Glutamatergic neuron (in vitro differentiated cells): ENCODE results near the gene TCERG1L. TPM values are rescaled to one million over a fixed set of nuclear protein-coding genes. Genes with fewer than 3 reads are reported as not detected.
"Not testable (repeated sequence)": the region's sequence is repeated elsewhere in the genome, so short reads cannot be mapped to it uniquely, and the experiment has no call there.

Source experiments
- DNase-seq: peaks from one replicate; pipeline ENCODE4 v3.0.0; 2022
- H3K27ac Mint-ChIP-seq: one replicate; pipeline ENCODE4 v1.8.0; 2020; ENCODE audit warnings: mild to moderate bottlenecking, mixed read lengths, inconsistent platforms; ENCODE audit not compliant: unreplicated experiment
- H3K27me3 Mint-ChIP-seq: one replicate; pipeline ENCODE4 v1.8.0; 2020; ENCODE audit warnings: mild to moderate bottlenecking, moderate library complexity, mixed read lengths, inconsistent platforms; ENCODE audit not compliant: unreplicated experiment
- H3K36me3 Mint-ChIP-seq: one replicate; pipeline ENCODE4 v1.8.0; 2020; ENCODE audit warnings: mild to moderate bottlenecking, mixed read lengths, inconsistent platforms; ENCODE audit not compliant: unreplicated experiment
- H3K4me1 Mint-ChIP-seq: one replicate; pipeline ENCODE4 v1.8.0; 2020; ENCODE audit warnings: mild to moderate bottlenecking, low read depth, mixed read lengths, inconsistent platforms; ENCODE audit not compliant: unreplicated experiment
- H3K4me3 Mint-ChIP-seq: one replicate; pipeline ENCODE4 v1.8.0; 2020; ENCODE audit warnings: mild to moderate bottlenecking, mixed read lengths, inconsistent platforms; ENCODE audit not compliant: unreplicated experiment
- H3K9me3 Mint-ChIP-seq: one replicate; pipeline ENCODE4 v1.8.0; 2020; ENCODE audit warnings: mild to moderate bottlenecking, moderate library complexity, mixed read lengths, inconsistent platforms; ENCODE audit not compliant: unreplicated experiment
- total RNA-seq: library from RNA; stranded (reverse); fragmentation: NEBNext Ultra II Directional; extraction: Animal tissue kit (Norgen Biotek cat#: 25700); gene quantifications from one replicate; pipeline ENCODE4 v1.2.1, GENCODE V29; 2021; ENCODE audit not compliant: unreplicated experiment
- TF ChIP-seq, protein P1 (sequence below): fragments of 200-600 bp; sonication (generic); IDR thresholded peaks from one replicate; pipeline ENCODE4 v1.5.0; 2021; ENCODE audit not compliant: partially characterized antibody, unreplicated experiment

The TCERG1L gene
- total RNA-seq, 1 donor from 2014 or later: 2.2 TPM

DNA sequence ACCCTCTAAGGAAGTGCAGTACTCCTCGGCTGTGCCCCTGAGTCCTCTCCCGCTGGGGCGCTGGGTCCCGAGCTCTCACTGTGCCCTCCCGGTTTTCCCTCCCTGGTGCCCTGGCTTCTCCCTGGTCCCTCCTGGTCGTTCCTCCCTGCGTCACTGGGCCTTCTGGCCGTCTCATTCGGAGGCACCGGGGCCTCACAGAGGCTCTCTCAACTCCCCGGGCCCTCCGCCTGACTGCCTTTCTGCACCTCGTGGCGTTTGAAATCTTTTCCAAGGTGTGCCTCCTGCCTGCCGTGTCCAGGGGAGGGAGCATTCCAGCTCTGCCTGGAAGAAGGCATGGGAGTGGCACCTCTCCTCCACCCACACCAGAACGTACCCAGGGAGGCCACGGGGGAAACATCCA, 174.3 kb downstream of the TCERG1L start:
- peak; percentile 2 for DNase-seq
- no peak overlapping the region for H3K4me3 Mint-ChIP-seq
- H3K27ac Mint-ChIP-seq: no peak overlapping the region
- H3K36me3 Mint-ChIP-seq: no peaks in the 10 kb centered on the region
- H3K4me1 Mint-ChIP-seq: peaks cover 2% of the 10 kb centered on the region
- H3K27me3 Mint-ChIP-seq: peaks cover 2% of the 10 kb centered on the region
- H3K9me3 Mint-ChIP-seq: peaks cover 2% of the 10 kb centered on the region
- TF ChIP-seq, protein P1, sequence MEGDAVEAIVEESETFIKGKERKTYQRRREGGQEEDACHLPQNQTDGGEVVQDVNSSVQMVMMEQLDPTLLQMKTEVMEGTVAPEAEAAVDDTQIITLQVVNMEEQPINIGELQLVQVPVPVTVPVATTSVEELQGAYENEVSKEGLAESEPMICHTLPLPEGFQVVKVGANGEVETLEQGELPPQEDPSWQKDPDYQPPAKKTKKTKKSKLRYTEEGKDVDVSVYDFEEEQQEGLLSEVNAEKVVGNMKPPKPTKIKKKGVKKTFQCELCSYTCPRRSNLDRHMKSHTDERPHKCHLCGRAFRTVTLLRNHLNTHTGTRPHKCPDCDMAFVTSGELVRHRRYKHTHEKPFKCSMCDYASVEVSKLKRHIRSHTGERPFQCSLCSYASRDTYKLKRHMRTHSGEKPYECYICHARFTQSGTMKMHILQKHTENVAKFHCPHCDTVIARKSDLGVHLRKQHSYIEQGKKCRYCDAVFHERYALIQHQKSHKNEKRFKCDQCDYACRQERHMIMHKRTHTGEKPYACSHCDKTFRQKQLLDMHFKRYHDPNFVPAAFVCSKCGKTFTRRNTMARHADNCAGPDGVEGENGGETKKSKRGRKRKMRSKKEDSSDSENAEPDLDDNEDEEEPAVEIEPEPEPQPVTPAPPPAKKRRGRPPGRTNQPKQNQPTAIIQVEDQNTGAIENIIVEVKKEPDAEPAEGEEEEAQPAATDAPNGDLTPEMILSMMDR: no peak

DNA sequence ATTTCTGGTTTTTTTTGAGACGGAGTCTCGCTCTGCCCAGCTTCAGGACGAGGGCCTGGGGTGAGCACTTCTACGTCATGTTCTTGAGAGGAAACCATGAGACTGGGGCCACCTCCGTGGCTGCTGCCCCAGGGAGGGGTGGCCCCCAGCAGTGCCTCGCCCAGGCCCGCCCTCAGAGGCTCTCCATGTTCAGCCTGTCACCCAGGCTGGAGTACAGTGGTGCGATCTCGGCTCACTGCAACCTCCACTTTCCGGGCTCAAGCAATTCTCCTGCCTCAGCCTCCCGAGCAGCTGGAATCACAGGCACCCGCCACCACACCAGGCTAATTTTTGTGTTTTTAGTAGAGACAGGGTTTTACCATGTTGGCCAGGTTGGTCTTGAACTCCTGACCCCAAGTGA, 175.2 kb downstream of the TCERG1L start:
- H3K36me3 Mint-ChIP-seq, DNase-seq, H3K4me3 Mint-ChIP-seq, H3K27me3 Mint-ChIP-seq, H3K9me3 Mint-ChIP-seq, H3K27ac Mint-ChIP-seq, H3K4me1 Mint-ChIP-seq: not testable (repeated sequence)

DNA sequence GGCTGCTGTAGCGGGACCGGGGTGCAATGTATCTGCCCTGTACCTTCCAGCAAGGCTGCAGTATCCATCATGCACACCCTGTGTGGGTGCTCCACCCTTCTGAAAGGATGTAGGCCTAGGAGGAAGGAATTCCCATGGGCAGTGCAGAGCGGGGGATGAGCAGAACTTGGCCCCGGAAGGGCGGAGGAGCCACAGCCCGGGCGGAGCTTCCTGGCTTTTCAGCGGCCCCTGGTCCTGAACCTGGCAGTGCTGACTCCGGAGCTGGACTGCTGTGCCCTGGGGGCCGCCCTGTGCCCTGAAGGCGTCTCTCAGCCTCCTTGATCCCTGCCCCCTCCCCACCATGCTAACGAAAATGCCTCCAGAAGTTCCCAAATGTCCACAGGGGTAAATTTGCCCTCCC, 175.8 kb downstream of the TCERG1L start:
- TF ChIP-seq, protein P1: no peak
- Mint-ChIP-seq H3K27ac (no peak overlapping the region), H3K36me3 (no peaks in the 10 kb centered on the region), H3K4me3 (no peak overlapping the region), H3K9me3 (peaks cover 2% of the 10 kb centered on the region), H3K27me3 (peaks cover 2% of the 10 kb centered on the region), H3K4me1 (peaks cover 5% of the 10 kb centered on the region)
- no peak for DNase-seq

DNA sequence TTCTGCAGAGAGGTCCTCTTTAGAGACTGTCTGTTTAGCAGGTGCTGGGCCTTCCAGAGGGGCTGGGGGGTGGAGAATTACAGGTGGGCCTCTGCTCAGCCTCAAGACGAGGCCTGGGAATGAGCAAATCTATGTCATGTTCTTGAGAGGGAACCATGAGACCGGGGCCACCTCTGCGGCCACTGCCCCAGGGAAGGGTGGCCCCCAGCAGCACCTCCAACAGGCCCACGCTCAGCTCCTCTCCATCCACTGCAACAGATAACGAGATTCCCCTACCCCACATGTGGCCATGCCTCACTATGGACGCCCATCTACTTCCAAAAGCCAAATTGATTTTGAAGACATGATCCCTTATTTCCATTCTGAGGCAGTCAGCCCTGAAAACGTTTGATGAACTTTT, 176.9 kb downstream of the TCERG1L start:
- Mint-ChIP-seq H3K4me3 (no peak overlapping the region), H3K27me3 (peaks cover 2% of the 10 kb centered on the region), H3K9me3 (peaks cover 2% of the 10 kb centered on the region), H3K27ac (no peak overlapping the region), H3K4me1 (peaks cover 5% of the 10 kb centered on the region), H3K36me3 (no peaks in the 10 kb centered on the region)
- TF ChIP-seq, protein P1: no peak
- DNase-seq: no peak

DNA sequence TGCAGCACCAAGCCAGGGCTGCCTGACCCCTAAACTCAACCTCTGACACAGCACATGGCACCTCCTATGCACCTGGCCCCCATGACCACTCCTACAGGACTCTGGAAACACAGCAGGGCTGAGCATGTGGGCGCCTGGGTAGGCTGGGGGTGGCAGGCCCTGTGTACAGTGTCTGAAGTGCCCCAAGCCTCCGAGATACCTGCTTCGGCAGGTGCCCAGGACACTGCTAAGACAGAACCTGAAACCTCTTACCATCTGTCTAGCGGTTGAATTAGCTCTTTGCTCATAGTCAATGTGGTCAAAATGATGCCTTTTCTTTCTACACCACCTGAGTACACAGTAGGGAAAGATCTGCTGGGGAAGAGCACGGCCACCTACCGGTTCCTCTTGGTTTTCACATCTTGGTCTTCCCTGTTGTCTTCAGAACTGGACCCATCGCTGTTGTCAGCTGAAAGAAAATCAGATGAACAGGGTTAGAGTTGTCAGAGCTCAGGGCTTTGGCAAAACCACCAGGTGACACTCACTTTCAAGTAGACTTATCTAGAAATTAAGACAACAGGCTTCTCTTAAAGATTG, 177.4 kb downstream of the TCERG1L start:
- Mint-ChIP-seq H3K36me3 (no peaks in the 10 kb centered on the region), H3K9me3 (peaks cover 2% of the 10 kb centered on the region), H3K27ac (no peak overlapping the region), H3K4me1 (peaks cover 5% of the 10 kb centered on the region), H3K27me3 (peaks cover 2% of the 10 kb centered on the region), H3K4me3 (no peak overlapping the region)
- no peak for DNase-seq
- TF ChIP-seq, protein P1: no peak
